ENCODE results near the gene NELL1.

DNA sequence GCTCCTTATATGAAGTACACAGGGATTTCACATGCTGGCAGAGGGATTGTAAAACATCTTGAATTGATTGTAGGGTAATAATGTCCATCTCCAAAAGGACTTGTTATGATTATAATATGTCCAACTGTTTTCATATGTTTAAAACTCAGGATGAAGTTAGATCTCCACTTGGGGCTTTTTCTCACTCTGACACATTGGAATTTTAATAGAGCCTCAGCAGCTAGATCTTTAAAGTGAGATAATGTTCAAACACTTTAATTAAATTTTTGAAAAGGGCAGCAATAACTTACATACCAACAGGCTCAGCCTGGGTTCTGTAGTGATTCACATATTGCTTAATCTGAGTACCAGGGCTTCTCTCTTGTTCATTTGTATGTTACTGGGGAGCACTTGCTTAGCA lies 152.1 kb downstream of the NELL1 start:
- TF ChIP-seq, protein P1, sequence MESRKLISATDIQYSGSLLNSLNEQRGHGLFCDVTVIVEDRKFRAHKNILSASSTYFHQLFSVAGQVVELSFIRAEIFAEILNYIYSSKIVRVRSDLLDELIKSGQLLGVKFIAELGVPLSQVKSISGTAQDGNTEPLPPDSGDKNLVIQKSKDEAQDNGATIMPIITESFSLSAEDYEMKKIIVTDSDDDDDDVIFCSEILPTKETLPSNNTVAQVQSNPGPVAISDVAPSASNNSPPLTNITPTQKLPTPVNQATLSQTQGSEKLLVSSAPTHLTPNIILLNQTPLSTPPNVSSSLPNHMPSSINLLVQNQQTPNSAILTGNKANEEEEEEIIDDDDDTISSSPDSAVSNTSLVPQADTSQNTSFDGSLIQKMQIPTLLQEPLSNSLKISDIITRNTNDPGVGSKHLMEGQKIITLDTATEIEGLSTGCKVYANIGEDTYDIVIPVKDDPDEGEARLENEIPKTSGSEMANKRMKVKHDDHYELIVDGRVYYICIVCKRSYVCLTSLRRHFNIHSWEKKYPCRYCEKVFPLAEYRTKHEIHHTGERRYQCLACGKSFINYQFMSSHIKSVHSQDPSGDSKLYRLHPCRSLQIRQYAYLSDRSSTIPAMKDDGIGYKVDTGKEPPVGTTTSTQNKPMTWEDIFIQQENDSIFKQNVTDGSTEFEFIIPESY (IDR thresholded peaks at IDR 0.05; ENCODE audit: borderline replicate concordance, low read depth): no peak
- TF ChIP-seq, protein P2, sequence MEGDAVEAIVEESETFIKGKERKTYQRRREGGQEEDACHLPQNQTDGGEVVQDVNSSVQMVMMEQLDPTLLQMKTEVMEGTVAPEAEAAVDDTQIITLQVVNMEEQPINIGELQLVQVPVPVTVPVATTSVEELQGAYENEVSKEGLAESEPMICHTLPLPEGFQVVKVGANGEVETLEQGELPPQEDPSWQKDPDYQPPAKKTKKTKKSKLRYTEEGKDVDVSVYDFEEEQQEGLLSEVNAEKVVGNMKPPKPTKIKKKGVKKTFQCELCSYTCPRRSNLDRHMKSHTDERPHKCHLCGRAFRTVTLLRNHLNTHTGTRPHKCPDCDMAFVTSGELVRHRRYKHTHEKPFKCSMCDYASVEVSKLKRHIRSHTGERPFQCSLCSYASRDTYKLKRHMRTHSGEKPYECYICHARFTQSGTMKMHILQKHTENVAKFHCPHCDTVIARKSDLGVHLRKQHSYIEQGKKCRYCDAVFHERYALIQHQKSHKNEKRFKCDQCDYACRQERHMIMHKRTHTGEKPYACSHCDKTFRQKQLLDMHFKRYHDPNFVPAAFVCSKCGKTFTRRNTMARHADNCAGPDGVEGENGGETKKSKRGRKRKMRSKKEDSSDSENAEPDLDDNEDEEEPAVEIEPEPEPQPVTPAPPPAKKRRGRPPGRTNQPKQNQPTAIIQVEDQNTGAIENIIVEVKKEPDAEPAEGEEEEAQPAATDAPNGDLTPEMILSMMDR (IDR thresholded peaks at IDR 0.05): no peak
- TF ChIP-seq NFIC (IDR thresholded peaks at IDR 0.05; ENCODE audit: borderline replicate concordance) (no peak), POLR2AphosphoS5 (IDR thresholded peaks at IDR 0.05; ENCODE audit: low read depth, low read length) (no peak), RXRA (IDR thresholded peaks at IDR 0.05; ENCODE audit: borderline replicate concordance, low read depth) (no peak), FOXM1 (IDR thresholded peaks at IDR 0.05; ENCODE audit: low read depth) (no peak)
- TF ChIP-seq, protein P3, sequence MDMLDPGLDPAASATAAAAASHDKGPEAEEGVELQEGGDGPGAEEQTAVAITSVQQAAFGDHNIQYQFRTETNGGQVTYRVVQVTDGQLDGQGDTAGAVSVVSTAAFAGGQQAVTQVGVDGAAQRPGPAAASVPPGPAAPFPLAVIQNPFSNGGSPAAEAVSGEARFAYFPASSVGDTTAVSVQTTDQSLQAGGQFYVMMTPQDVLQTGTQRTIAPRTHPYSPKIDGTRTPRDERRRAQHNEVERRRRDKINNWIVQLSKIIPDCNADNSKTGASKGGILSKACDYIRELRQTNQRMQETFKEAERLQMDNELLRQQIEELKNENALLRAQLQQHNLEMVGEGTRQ (IDR thresholded peaks at IDR 0.05; ENCODE audit: borderline replicate concordance, low read depth, low read length): no peak
